HG02884 (cell line): ENCODE results near the gene STRIP2.
"Not testable (repeated sequence)": the region's sequence is repeated elsewhere in the genome, so short reads cannot be mapped to it uniquely, and the experiment has no call there.

Experiments
- ATAC-seq: cut with Tn5 transposase; IDR thresholded peaks from one replicate; pipeline ENCODE4 v1.9.1; 2021; ENCODE audit warnings: mild to moderate bottlenecking, moderate library complexity; ENCODE audit not compliant: unreplicated experiment

Gene STRIP2

GRCh38 chr7:129433847-129434674 lies at the start of gene STRIP2:
Gene STRIP2, plus strand, starts transcription at chr7:129434432. Its CDS starts 41 bp downstream, at chr7:129434473.
- ATAC-seq = peak; percentile 96

DNA sequence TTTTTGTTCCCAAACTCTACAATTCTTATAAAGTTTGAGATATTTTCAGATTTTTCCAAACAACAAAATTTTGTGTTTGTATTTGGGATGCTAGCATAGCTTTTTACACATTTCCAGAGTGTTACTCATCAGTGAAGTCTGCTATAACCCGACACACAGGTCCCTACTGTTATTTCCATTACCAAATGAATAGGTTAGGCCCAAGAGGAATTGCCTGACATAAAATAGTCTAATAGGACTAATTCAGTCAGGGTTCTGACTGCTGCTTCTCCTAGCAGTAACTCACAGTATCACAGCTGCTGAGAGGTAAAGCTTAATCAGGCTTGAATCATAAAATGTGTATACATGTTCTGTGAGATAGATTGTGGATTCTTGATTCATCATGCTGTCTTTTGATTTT lies 49.1 kb upstream of the STRIP2 start:
- ATAC-seq = no peak

- no peak for ATAC-seq
These were observed 48.6 kb upstream of the STRIP2 start for GRCh38 chr7:129385598-129385997.

- no peak for ATAC-seq
These were observed 47.7 kb upstream of the STRIP2 start for GRCh38 chr7:129386506-129386905.

DNA sequence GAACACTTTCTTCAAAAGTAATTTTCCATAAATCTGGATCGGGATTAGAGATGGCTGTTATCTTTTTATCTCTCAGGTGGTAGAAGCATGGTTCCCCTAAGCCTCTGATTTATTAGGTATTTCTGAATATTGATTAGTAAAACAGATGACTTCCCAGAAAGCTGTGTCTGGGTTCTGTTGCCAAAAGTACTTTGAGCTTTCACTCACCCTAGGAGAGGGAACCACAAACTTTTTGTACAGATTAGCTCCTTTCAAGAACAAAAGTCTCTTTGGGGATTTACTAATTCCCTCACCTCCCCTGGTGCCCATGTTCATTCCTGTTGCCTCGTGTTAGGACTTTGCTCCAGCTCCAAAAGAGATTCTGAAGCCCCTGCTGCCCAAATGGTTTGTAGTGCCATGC lies 46.7 kb upstream of the STRIP2 start:
- ATAC-seq = no peak

- ATAC-seq = no peak
These were observed 45.7 kb upstream of the STRIP2 start for GRCh38 chr7:129388333-129389098.

GRCh38 chr7:129389829-129390228 lies 44.4 kb upstream of the STRIP2 start:
- no peak for ATAC-seq

GRCh38 chr7:129390314-129390713 lies 43.9 kb upstream of the STRIP2 start:
- no peak for ATAC-seq

DNA sequence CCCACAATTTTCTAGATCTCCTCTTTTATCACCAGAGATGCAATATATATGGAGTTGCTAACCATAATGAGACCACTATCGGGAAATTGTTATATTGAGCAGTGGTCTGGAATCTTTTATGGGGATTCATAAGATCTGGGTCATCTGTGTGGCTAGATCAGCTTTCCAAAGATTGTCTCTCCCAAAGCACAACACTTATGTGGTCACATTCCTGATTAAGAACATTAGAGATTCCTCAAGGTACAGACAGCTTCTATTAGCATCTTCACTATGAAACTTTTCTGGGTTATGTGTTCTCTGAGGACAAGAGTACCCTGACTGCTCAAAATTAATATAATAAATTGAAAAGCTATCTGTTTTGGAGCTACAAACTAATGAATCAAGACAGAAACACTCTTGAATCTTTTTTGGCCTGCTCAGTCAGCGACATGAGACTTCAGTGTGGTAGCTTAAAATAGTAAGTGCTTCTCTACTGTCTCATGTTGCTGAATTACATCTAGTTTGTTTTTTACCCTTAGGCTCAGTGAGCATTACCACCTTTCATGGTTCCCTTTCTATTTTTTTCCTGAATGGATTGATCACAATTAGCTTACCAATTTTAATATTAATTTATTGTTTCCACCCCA lies 42.6 kb upstream of the STRIP2 start:
- ATAC-seq = no peak

DNA sequence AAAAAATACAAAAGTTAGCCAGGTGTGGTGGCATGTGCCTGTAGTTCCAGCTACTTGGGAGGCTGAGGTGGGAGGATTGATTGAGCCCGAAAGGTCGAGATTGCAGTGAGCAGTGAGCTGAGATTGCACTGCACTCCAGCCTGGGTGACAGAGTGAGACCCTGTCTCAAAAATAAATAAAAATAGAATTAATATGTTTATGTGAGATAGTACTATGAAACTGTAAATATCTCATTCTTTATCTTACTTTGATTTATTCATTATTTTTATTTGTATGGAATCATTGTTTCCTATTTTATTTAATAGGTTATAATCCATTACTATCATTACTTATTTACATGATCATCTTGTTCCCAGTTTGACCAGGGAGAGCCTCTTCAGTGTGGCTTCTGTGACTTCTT lies 41.0 kb upstream of the STRIP2 start:
- no peak for ATAC-seq

- ATAC-seq = no peak
These were observed 40.1 kb upstream of the STRIP2 start for GRCh38 chr7:129394101-129394500.

DNA sequence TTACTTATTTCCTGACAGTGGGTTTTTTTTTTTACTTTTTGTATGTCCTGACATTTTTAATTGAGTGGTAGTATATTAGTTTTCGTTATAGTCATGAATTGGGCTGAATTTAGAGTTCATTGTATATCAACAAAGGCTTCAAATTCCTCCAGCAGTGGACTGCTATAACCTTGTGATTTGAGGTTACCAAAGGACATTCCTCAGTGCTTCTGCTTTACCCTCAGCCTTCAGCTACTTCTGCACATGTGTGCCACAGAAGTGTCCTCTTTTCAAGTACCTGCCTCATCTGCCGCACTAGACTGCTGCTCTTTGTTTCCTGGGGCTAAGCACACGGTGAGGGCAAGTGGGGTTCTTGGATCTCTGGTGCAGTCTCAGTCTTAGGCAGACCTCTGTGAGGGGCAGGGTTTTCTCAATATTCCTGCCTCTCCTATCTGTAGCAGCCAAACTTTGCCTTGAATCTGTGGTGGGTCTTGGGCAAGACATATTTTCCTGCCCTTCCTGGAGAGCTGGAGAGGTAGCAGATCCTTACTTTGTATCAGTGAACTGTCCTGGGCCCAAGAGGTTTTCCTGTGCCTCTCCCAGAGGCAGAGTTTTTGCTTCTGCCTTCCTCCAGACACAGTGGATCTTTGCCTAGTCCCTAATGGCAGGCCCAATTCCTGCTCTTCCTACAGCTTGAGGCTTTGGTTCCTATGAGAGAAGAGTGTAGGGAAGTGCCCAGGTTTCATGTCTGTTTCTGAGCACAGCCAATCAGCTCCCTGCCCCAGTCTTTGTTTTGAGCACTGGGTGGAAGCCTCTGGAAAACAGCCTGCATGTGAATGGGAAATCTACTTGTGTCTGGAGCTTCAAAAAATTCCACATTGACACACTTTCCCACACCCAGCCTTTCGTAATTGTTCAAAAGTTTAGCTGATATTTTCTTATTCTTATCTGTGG lies 39.0 kb upstream of the STRIP2 start:
- ATAC-seq = no peak

DNA sequence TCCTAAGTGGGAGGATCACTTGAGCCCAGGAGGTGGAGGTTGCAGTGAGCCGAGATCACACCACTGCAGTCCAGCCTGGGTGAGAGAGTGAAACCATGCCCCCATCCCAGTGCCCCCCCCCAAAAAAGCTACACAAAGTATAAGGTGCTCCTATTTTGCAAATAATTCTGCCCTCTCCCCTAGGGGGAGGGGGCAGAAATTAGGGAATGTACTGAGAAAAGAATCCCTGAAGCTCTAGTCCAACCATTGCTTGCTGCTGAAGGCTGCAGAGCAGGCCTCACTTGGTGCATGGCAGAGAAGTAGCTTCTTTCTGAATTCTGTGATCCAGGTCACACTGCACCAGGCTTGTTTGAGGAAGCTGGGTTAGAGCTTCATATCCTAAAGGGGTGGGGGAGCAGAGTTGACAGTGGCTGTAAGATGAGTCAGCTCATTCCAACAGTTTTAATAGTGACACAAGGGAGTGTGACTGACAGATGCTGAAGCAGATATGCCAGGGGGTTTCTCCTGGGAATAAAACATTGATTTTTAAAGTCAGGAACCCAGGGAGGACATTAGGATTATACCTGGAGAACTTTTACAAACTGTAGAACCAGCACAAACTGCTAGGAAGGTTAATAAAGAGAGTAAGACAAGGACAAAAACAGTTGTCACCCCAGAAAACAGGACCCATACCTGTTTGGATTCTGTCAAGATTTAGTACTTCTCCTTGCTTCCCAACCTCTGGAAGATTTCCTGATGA lies 32.8 kb upstream of the STRIP2 start:
- ATAC-seq = no peak

DNA sequence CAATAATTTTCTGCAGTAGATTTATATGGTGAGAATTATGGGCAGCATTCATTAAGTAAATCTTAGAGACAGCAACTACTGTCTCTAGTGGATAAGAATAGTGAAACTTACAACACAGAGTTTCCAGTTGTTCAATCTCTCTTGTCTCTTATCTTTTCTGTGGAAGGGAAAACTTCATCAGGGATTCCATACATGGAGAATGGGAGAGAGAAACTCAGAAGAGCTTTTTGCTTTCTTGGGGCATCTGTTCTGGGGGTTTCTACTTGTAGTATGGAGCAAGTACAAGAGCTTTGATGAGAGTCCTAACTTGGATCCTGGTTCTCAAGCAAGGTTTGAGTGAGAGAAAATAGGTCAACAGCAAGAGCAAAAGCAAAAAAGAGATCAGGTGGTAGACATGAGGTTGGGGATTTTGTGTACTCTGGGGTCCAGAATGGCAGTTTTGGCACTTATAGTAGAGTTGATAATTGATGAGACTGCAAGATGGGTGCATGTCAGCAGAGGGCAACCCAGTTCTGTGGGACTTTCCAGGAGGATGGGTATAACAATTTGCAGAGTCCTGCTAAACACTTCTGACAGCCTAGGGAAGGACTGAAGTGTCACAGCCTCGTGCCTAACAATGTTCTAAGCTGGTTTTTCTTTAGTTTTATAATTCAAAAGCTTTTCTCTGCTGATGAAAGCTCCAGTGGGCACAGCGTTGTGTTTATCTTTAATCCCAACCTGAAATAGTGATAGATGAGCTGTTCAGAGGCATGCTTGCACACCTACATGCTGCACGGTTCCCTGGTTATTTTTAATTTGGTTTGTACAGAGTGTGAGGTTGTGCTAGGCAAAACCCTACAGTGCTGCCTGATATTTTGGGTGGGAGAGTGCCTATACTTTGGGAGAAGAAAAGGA lies 32.0 kb upstream of the STRIP2 start:
- no peak for ATAC-seq

DNA sequence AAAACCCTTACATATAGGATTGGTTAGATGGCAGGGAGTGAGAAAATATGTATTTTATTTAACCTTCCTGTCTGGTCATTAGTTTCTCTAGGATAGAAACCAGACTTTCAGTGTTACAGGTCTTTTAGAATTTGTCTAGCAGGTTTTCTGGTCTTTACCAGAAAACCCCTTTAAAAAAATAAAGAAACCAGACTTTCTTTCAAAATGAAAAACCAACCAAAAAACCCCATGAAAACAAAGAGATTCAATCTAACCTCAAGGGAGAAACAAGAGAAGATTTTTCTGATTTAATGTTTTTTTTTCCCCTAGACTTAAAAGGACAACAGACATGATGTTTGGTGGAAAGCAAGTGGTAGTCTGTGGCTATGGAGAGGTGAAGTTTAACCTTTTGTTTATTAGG lies 28.7 kb upstream of the STRIP2 start:
- ATAC-seq = no peak

GRCh38 chr7:129410238-129410637 lies 24.0 kb upstream of the STRIP2 start:
- not testable (repeated sequence) for ATAC-seq

DNA sequence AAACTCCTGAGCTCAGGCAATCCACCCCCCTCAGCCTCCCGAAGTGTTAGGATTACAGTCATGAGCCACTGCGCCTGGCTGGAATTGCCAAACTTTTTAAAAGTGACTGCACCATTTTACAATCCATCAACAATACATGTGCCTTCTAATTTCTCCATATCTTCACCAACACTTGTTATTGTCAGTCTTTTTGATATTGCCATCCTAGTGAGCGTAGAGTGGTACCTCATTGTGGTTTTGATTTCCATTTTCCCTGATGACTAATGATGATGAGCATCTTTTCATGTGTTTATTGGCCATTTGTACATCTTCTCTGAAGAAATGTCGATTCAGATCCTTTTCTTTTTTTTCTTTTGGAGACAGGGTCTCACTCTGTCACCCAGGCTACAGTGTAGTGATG lies 21.7 kb upstream of the STRIP2 start:
- ATAC-seq = no peak

GRCh38 chr7:129417073-129417472 lies 17.2 kb upstream of the STRIP2 start:
- no peak for ATAC-seq

DNA sequence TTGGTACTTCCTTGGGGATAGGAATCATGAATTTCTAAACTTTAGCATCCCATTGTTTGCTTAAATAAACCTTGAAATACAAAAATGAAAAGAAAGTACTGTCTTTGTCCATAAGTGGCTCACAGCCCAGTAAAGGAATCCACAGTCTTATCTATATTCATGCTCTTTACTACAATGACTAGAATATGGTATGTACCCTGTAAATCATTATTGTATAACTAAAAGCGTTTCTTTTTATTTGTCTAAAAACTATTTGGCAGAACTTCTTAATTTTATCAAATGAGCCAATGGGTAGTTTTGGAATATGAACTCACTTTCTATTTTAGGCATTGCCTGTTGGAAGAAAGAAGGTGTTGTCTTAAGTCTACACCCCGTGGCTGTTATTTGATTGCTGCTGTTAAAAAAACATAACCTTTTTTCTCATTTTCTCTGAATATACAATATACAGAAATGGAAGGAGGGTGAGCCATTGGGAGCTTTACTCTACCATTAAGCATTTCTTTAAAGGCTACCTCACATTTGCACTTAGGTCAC lies 12.4 kb upstream of the STRIP2 start:
- no peak for ATAC-seq
